Loucy (cell line): ENCODE measurements around the gene KPNA6.

Source experiments
- H2AFZ ChIP-seq: fragments of 200-600 bp; sonication (generic); 2 replicates; pipeline ENCODE4 v1.6.0; 2016; ENCODE audit warnings: antibody characterized with exemption, mild to moderate bottlenecking, low read length, moderate library complexity
- H3F3A ChIP-seq: fragments of 200-600 bp; 2 replicates; pipeline ENCODE4 v1.6.0; 2016; ENCODE audit warnings: antibody characterized with exemption, low read depth, mild to moderate bottlenecking
- H3K27me3 ChIP-seq: fragments of 200-600 bp; sonication (generic); 2 replicates; pipeline ENCODE4 v1.6.1; 2014; ENCODE audit warnings: low read length, mild to moderate bottlenecking; ENCODE audit not compliant: insufficient read depth, poor library complexity, severe bottlenecking
- H3K36me3 ChIP-seq: fragments of 200-600 bp; sonication (generic); 2 replicates; pipeline ENCODE4 v1.6.1; 2016; ENCODE audit warnings: low read length; ENCODE audit not compliant: insufficient read depth
- H3K4me1 ChIP-seq: fragments of 200-600 bp; sonication (generic); 2 replicates; pipeline ENCODE4 v1.5.1; 2014; ENCODE audit warnings: low read length, mild to moderate bottlenecking; ENCODE audit not compliant: insufficient read depth, poor library complexity, severe bottlenecking
- H3K4me2 ChIP-seq: fragments of 200-600 bp; sonication (generic); 2 replicates; pipeline ENCODE4 v1.6.0; 2014; ENCODE audit warnings: antibody characterized with exemption, low read length, low read depth, mild to moderate bottlenecking; ENCODE audit not compliant: poor library complexity, severe bottlenecking
- H3K4me3 ChIP-seq: fragments of 200-600 bp; sonication (generic); 2 replicates; pipeline ENCODE4 v1.5.1; 2014; ENCODE audit warnings: low read length, mild to moderate bottlenecking, mixed read lengths; ENCODE audit not compliant: poor library complexity, severe bottlenecking
- H3K79me2 ChIP-seq: fragments of 200-600 bp; sonication (generic); 2 replicates; pipeline ENCODE4 v1.6.1; 2014; ENCODE audit warnings: low read length; ENCODE audit not compliant: insufficient read depth
- H3K9ac ChIP-seq: fragments of 200-600 bp; sonication (generic); 2 replicates; pipeline ENCODE4 v1.6.0; 2014; ENCODE audit warnings: mild to moderate bottlenecking, low read depth, low read length, moderate library complexity; ENCODE audit not compliant: poor library complexity, severe bottlenecking
- H3K9me2 ChIP-seq: fragments of 200-600 bp; sonication (generic); replicated peaks from 2 replicates; pipeline ENCODE4 v1.6.1; 2016; ENCODE audit warnings: low read depth, low read length, mixed read lengths
- H3K9me3 ChIP-seq: fragments of 200-600 bp; sonication (generic); 2 replicates; pipeline ENCODE4 v1.6.1; 2014; ENCODE audit warnings: mild to moderate bottlenecking, antibody characterized with exemption, low read length, low read depth; ENCODE audit not compliant: insufficient read depth
- H4K20me1 ChIP-seq: fragments of 200-600 bp; sonication (generic); 2 replicates; pipeline ENCODE4 v1.6.0; 2014; ENCODE audit warnings: antibody characterized with exemption, low read length, mild to moderate bottlenecking; ENCODE audit not compliant: insufficient read depth, poor library complexity, severe bottlenecking
- EZH2phosphoT487 ChIP-seq: fragments of 200-600 bp; IDR thresholded peaks from 2 replicates; pipeline ENCODE4 v1.6.1; 2018; ENCODE audit warnings: antibody characterized with exemption, mild to moderate bottlenecking, moderate library complexity, borderline replicate concordance
- TF ChIP-seq, protein P1 (sequence below): fragments of 200-600 bp; sonication (generic); conservative IDR thresholded peaks from 2 replicates; pipeline ENCODE4 v1.5.1; 2014; ENCODE audit warnings: mild to moderate bottlenecking, antibody characterized with exemption, low read length

Gene KPNA6

GRCh38 chr1:32068957-32069588 is 38.8 kb upstream of the KPNA6 start:
- Histone ChIP-seq H3K79me2 (peaks cover 7% of the 10 kb centered on the region; the same call in 1 of the 2 replicates), H3K4me1 (peaks cover 21% of the 10 kb centered on the region), H3F3A (0 out of 2 replicates have a peak, but pooled peaks cover 5% of the 10 kb centered on the region), H4K20me1 (peaks cover 4% of the 10 kb centered on the region), H3K4me2 (no peak overlapping the region), H3K36me3 (no peaks in the 10 kb centered on the region), H3K9me3 (no peaks in the 10 kb centered on the region), H3K27me3 (no peaks in the 10 kb centered on the region), H2AFZ (no peak overlapping the region), H3K9me2 (no peaks in the 10 kb centered on the region), H3K4me3 (no peak overlapping the region), H3K9ac (no peak overlapping the region)
- no peak for TF ChIP-seq EZH2phosphoT487
- TF ChIP-seq, protein P1, sequence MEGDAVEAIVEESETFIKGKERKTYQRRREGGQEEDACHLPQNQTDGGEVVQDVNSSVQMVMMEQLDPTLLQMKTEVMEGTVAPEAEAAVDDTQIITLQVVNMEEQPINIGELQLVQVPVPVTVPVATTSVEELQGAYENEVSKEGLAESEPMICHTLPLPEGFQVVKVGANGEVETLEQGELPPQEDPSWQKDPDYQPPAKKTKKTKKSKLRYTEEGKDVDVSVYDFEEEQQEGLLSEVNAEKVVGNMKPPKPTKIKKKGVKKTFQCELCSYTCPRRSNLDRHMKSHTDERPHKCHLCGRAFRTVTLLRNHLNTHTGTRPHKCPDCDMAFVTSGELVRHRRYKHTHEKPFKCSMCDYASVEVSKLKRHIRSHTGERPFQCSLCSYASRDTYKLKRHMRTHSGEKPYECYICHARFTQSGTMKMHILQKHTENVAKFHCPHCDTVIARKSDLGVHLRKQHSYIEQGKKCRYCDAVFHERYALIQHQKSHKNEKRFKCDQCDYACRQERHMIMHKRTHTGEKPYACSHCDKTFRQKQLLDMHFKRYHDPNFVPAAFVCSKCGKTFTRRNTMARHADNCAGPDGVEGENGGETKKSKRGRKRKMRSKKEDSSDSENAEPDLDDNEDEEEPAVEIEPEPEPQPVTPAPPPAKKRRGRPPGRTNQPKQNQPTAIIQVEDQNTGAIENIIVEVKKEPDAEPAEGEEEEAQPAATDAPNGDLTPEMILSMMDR = no peak

GRCh38 chr1:32071758-32072621 is 35.9 kb upstream of the KPNA6 start:
- peak overlapping the region; percentile 73 for H2AFZ ChIP-seq

DNA sequence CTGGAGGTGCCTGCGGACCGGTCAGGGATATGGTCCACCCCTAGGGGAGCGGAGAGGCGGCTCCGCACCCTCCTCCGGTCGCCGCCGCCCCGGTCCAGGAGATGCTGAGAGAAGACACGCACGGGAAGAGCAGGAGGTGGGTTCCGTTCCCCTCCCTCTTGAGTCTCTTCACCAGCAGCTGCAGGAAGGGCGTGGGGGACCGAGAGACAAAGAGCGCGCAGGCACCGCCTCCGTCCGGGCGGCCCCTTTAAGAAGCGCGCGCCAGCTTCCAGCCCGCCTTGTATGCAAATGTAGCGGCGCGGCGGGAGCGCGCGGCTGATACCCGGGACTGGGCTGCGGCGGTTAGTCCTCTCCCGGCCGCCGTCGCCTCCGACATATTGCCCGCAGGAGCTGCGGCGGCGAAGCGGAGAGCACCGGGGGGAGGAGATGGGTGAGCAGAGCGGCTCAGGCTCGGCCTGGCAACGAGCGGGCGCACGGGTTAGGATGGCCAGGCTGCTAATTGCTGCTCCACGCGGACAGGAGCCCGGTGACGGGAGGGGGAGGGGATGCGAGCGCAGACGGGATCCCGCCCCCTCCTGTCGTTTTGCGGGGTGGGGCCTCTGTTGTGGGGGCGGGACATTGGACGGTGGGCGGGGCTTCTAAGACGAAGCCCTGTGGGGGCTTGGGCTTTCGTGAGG is 35.1 kb upstream of the KPNA6 start, which contains the start of gene TMEM39B:
Gene TMEM39B, plus strand, starts transcription at position 318 of the 677 bp plus-strand sequence. Its CDS starts 109 bp downstream, at position 427.
- peak within 1 kb of the TSS; percentile 81 for H3K4me2 ChIP-seq
- peak within 1 kb of the TSS; percentile 80 for H3K9ac ChIP-seq
- H3K4me1 ChIP-seq = peaks cover 24% of the 10 kb centered on the region
- H3K27me3 ChIP-seq = no peaks in the 10 kb centered on the region
- peaks cover 14% of the 10 kb centered on the region for H4K20me1 ChIP-seq
- H3F3A ChIP-seq = no peaks in the 10 kb centered on the region
- TF ChIP-seq EZH2phosphoT487 = no peak
- TF ChIP-seq, protein P1 = no peak
- H3K9me2 ChIP-seq = no peaks in the 10 kb centered on the region
- H3K9me3 ChIP-seq = no peaks in the 10 kb centered on the region
- peaks cover 34% of the 10 kb centered on the region; the same call in 1 of the 2 replicates for H3K79me2 ChIP-seq
- H3K4me3 ChIP-seq = peak within 1 kb of the TSS; percentile 78
- H2AFZ ChIP-seq = peak within 1 kb of the TSS; percentile 73
- peaks cover 17% of the 10 kb centered on the region; the same call in 1 of the 2 replicates for H3K36me3 ChIP-seq

More at GRCh38 chr1:32071758-32072621, 35.9 kb upstream of the KPNA6 start:
- H3K4me3 ChIP-seq = peak overlapping the region; percentile 78
- H3K4me2 ChIP-seq = peak overlapping the region; percentile 77
- H3K9me3 ChIP-seq = no peaks in the 10 kb centered on the region
- peaks cover 25% of the 10 kb centered on the region for H3K4me1 ChIP-seq
- no peaks in the 10 kb centered on the region for H3K27me3 ChIP-seq
- H4K20me1 ChIP-seq = peaks cover 11% of the 10 kb centered on the region
- H3K9me2 ChIP-seq = no peaks in the 10 kb centered on the region
- no peak for TF ChIP-seq EZH2phosphoT487
- H3F3A ChIP-seq = no peaks in the 10 kb centered on the region
- peaks cover 9% of the 10 kb centered on the region; the same call in 1 of the 2 replicates for H3K36me3 ChIP-seq
- peak overlapping the region; percentile 80 for H3K9ac ChIP-seq
- peaks cover 28% of the 10 kb centered on the region; the same call in 1 of the 2 replicates for H3K79me2 ChIP-seq
